GM23338 (cell line): ENCODE data around the gene ITGA1. TPM values are rescaled to one million over a fixed set of nuclear protein-coding genes. Genes with fewer than 3 reads are reported as not detected.

ENCODE experiments used
- ATAC-seq: fragments of 200-7000 bp; cut with Tn5 transposase; 3 replicates; pipeline ENCODE4 v1.9.1; 2020
- DNase-seq: peaks from one replicate; pipeline ENCODE4 v3.0.0-alpha.2; 2015; ENCODE audit warnings: low spot score
- H2AFZ ChIP-seq: fragments of 200-600 bp; sonication (generic); 2 replicates; pipeline ENCODE4 v1.8.0; 2016; ENCODE audit warnings: antibody characterized with exemption, mild to moderate bottlenecking, moderate library complexity
- H3F3A ChIP-seq: fragments of 200-600 bp; sonication (generic); replicated peaks from 2 replicates; pipeline ENCODE4 v1.8.0; 2017; ENCODE audit warnings: antibody characterized with exemption, mixed run types, low read depth
- H3K27ac ChIP-seq: fragments of 200-600 bp; sonication (generic); 2 replicates; pipeline ENCODE4 v1.6.1; 2016; ENCODE audit warnings: low read depth
- H3K27me3 ChIP-seq: fragments of 200-600 bp; sonication (generic); 2 replicates; pipeline ENCODE4 v1.8.0; 2016; ENCODE audit warnings: mild to moderate bottlenecking, mixed run types, moderate library complexity; ENCODE audit not compliant: insufficient read depth
- H3K36me3 ChIP-seq: fragments of 200-600 bp; sonication (generic); 2 replicates; pipeline ENCODE4 v1.8.0; 2016; ENCODE audit warnings: mild to moderate bottlenecking; ENCODE audit not compliant: insufficient read depth
- H3K4me1 ChIP-seq: fragments of 200-600 bp; sonication (generic); 2 replicates; pipeline ENCODE4 v1.8.0; 2016; ENCODE audit warnings: mild to moderate bottlenecking, moderate library complexity; ENCODE audit not compliant: insufficient read depth
- H3K4me2 ChIP-seq: fragments of 200-600 bp; sonication (generic); 2 replicates; pipeline ENCODE4 v1.7.1; 2017; ENCODE audit warnings: mixed run types
- H3K4me3 ChIP-seq: fragments of 200-600 bp; sonication (generic); 2 replicates; pipeline ENCODE4 v1.6.1; 2016; ENCODE audit warnings: mixed run types
- H3K79me2 ChIP-seq: fragments of 200-600 bp; sonication (generic); replicated peaks from 2 replicates; pipeline ENCODE4 v1.8.0; 2017; ENCODE audit warnings: mild to moderate bottlenecking; ENCODE audit not compliant: insufficient read depth
- H3K9me2 ChIP-seq: fragments of 200-600 bp; sonication (generic); 2 replicates; pipeline ENCODE4 v1.8.0; 2017; ENCODE audit not compliant: insufficient read depth
- H4K20me1 ChIP-seq: fragments of 200-600 bp; sonication (generic); replicated peaks from 2 replicates; pipeline ENCODE4 v1.8.0; 2017; ENCODE audit warnings: mild to moderate bottlenecking; ENCODE audit not compliant: insufficient read depth
- H3K27ac Mint-ChIP-seq: 2 replicates; pipeline ENCODE4 v1.8.0; 2020; ENCODE audit warnings: inconsistent platforms, mild to moderate bottlenecking, moderate library complexity, mixed read lengths
- H3K27me3 Mint-ChIP-seq: 3 replicates; pipeline ENCODE4 v1.8.0; 2022; ENCODE audit warnings: low read depth, mild to moderate bottlenecking, moderate library complexity, mixed read lengths, inconsistent platforms; ENCODE audit not compliant: insufficient read depth, poor library complexity
- H3K36me3 Mint-ChIP-seq: 3 replicates; pipeline ENCODE4 v1.8.0; 2021; ENCODE audit warnings: low read depth, mild to moderate bottlenecking, inconsistent platforms, moderate library complexity, mixed read lengths
- H3K4me1 Mint-ChIP-seq: 3 replicates; pipeline ENCODE4 v1.8.0; 2020; ENCODE audit warnings: mild to moderate bottlenecking, inconsistent platforms, mixed read lengths
- H3K4me3 Mint-ChIP-seq: 3 replicates; pipeline ENCODE4 v1.8.0; 2021; ENCODE audit warnings: moderate library complexity, mild to moderate bottlenecking, inconsistent platforms, mixed read lengths
- H3K9me3 Mint-ChIP-seq: 3 replicates; pipeline ENCODE4 v1.8.0; 2020; ENCODE audit warnings: moderate library complexity, mild to moderate bottlenecking, inconsistent platforms, mixed read lengths
- EZH2 ChIP-seq: fragments of 200-600 bp; sonication (generic); IDR thresholded peaks from one replicate; pipeline ENCODE4 v1.8.0; 2017; ENCODE audit warnings: antibody characterized with exemption, mild to moderate bottlenecking, low read depth; ENCODE audit not compliant: unreplicated experiment
- EZH2phosphoT487 ChIP-seq: fragments of 200-600 bp; sonication (generic); IDR thresholded peaks from one replicate; pipeline ENCODE4 v1.8.1; 2018; ENCODE audit warnings: antibody characterized with exemption; ENCODE audit not compliant: unreplicated experiment
- JUNB ChIP-seq: IDR thresholded peaks from one replicate; pipeline ENCODE4 v1.6.1; 2016; ENCODE audit warnings: antibody characterized with exemption; ENCODE audit not compliant: unreplicated experiment
- NANOG ChIP-seq: IDR thresholded peaks from 2 replicates; pipeline ENCODE4 v1.6.1; 2016; ENCODE audit warnings: antibody characterized with exemption, borderline replicate concordance
- POLR2AphosphoS5 ChIP-seq: IDR thresholded peaks from 2 replicates; pipeline ENCODE4 v1.6.1; 2016; ENCODE audit warnings: antibody characterized with exemption, low read depth
- STAT1 ChIP-seq: IDR thresholded peaks from one replicate; pipeline ENCODE4 v1.6.1; 2016; ENCODE audit warnings: antibody characterized with exemption; ENCODE audit not compliant: unreplicated experiment
- ZNF114 ChIP-seq: fragments of 250-450 bp; sonication (Bioruptor Pico); IDR thresholded peaks from 2 replicates; pipeline ENCODE4 v1.5.0; 2020; ENCODE audit warnings: mild to moderate bottlenecking, moderate library complexity
- ZNF331 ChIP-seq: fragments of 250-450 bp; sonication (Bioruptor Pico); IDR thresholded peaks from 2 replicates; pipeline ENCODE4 v1.5.0; 2020; ENCODE audit warnings: low read depth, mild to moderate bottlenecking, moderate library complexity
- polyA plus RNA-seq: library from polyadenylated mRNA; unstranded; fragments of >200 nt; fragmentation: Nextera tagmentation; extraction: Ambion mirVana; gene quantifications from 2 replicates; pipeline ENCODE4 v1.2.1, GENCODE V29; 2016
- total RNA-seq: library from RNA; depleted of rRNA; stranded (reverse); fragments of >200 nt; shearing (Covaris generic); gene quantifications from 2 replicates; pipeline ENCODE4 v1.2.3, GENCODE V29; 2014
- TF ChIP-seq, protein P1 (sequence below), 2 experiments: fragments of 200-600 bp in 1 of 2; sonication (generic) in 1 of 2; conservative IDR thresholded peaks; 2 replicates each; pipeline versions ENCODE4 v1.5.1 to v1.6.1; 2016 to 2017; ENCODE audit warnings: antibody characterized with exemption in 2 of 2, low read depth in 2 of 2, mild to moderate bottlenecking in 2 of 2, moderate library complexity in 1 of 2
- TF ChIP-seq, protein P2 (sequence below): IDR thresholded peaks from 2 replicates; pipeline ENCODE4 v1.6.1; 2016; ENCODE audit warnings: antibody characterized with exemption
- TF ChIP-seq, protein P3 (sequence below): IDR thresholded peaks from one replicate; pipeline ENCODE4 v1.6.1; 2018; ENCODE audit warnings: antibody characterized with exemption; ENCODE audit not compliant: unreplicated experiment

Gene ITGA1
- total and polyA plus RNA-seq, 2 experiments from 2014 or later = 1.8 to 4.9 TPM

DNA sequence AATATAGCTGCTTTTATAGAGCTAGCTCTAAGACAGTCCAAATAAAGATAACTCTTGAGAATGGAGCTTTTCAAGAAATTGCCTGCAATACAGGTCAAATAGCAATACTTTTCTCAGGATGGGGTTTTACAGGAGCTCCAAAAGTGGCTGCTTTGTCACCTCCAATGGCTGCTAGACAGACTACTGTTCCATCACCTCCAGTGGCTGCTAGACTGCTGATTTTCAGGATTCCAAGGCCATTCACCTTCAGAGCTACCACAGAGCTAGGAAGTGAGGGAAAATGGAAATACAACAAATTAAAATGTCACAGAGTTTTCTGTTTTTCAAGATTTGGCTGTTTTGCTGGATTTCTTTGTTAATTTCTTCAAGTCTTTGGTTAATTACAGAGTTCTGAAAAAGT is 8.5 kb upstream of the ITGA1 start (continued):
- TF ChIP-seq, protein P1, sequence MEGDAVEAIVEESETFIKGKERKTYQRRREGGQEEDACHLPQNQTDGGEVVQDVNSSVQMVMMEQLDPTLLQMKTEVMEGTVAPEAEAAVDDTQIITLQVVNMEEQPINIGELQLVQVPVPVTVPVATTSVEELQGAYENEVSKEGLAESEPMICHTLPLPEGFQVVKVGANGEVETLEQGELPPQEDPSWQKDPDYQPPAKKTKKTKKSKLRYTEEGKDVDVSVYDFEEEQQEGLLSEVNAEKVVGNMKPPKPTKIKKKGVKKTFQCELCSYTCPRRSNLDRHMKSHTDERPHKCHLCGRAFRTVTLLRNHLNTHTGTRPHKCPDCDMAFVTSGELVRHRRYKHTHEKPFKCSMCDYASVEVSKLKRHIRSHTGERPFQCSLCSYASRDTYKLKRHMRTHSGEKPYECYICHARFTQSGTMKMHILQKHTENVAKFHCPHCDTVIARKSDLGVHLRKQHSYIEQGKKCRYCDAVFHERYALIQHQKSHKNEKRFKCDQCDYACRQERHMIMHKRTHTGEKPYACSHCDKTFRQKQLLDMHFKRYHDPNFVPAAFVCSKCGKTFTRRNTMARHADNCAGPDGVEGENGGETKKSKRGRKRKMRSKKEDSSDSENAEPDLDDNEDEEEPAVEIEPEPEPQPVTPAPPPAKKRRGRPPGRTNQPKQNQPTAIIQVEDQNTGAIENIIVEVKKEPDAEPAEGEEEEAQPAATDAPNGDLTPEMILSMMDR (conservative IDR thresholded peaks at IDR 0.05; ENCODE audit: low read depth in 2 of 2) = no peak
- TF ChIP-seq NANOG = no peak

DNA sequence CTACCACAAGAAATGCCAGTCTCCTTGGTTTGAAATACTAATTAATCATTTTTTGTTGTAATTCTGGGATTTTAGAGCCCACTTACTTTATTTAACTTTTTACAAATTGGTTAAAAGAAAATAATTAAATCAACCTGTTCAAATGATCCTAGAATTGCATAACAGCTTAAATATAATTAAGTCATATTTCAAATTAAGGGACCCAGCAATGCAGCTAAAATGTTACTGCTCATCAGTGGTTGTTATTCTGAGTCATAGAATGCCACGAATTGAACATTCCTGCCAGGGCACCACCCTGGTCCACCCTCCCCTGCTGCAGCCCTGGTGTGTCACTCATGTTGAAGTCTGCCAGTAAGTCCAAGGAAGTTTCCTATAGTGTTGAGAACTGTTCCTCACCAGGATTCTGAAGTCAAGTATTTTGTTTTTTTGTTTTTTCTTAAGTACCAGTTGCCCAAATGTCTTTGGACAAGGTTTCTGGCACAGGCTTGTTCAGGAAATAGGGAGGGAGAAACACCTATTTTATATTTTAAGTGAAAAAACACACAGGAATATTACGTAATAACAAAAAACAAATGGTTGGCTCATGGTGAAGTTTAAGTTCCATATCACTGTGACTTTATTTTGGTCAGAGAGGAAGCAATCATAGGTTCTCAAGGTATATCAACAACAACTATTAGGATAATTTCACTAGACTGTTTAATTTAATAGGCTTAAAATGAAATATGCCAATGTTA is 4.3 kb upstream of the ITGA1 start:
- H4K20me1 ChIP-seq = no peaks in the 10 kb centered on the region
- no peak overlapping the region for H3K4me2 ChIP-seq
- Mint-ChIP-seq H3K4me1 (peaks cover 5% of the 10 kb centered on the region; the same call in 2 of the 3 replicates), H3K36me3 (no peaks in the 10 kb centered on the region), H3K4me3 (no peak overlapping the region), H3K27ac (no peak overlapping the region), H3K27me3 (peaks cover 6% of the 10 kb centered on the region), H3K9me3 (no peaks in the 10 kb centered on the region)
- no peak overlapping the region for H3K4me3 ChIP-seq
- no peak overlapping the region for H3K27ac ChIP-seq
- H3K9me2 ChIP-seq = no peaks in the 10 kb centered on the region; the same call in 1 of the 2 replicates
- H2AFZ ChIP-seq = no peak overlapping the region
- no peaks in the 10 kb centered on the region for H3K36me3 ChIP-seq
- DNase-seq (no peak), ATAC-seq (no peak)
- no peaks in the 10 kb centered on the region for H3K27me3 ChIP-seq
- no peaks in the 10 kb centered on the region for H3K4me1 ChIP-seq
- 0 out of 2 replicates have a peak, but pooled peaks cover under 1% of the 10 kb centered on the region for H3F3A ChIP-seq
- H3K79me2 ChIP-seq = no peaks in the 10 kb centered on the region
- TF ChIP-seq NANOG (no peak), ZNF331 (CRISPR knock-in tag) (no peak), EZH2 (no peak), JUNB (no peak), POLR2AphosphoS5 (no peak), STAT1 (no peak), ZNF114 (CRISPR knock-in tag) (no peak), EZH2phosphoT487 (no peak)
- TF ChIP-seq, protein P1 (conservative IDR thresholded peaks at IDR 0.05; ENCODE audit: low read depth in 2 of 2) = no peak
- TF ChIP-seq, protein P2, sequence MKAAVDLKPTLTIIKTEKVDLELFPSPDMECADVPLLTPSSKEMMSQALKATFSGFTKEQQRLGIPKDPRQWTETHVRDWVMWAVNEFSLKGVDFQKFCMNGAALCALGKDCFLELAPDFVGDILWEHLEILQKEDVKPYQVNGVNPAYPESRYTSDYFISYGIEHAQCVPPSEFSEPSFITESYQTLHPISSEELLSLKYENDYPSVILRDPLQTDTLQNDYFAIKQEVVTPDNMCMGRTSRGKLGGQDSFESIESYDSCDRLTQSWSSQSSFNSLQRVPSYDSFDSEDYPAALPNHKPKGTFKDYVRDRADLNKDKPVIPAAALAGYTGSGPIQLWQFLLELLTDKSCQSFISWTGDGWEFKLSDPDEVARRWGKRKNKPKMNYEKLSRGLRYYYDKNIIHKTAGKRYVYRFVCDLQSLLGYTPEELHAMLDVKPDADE = no peak
- TF ChIP-seq, protein P3, sequence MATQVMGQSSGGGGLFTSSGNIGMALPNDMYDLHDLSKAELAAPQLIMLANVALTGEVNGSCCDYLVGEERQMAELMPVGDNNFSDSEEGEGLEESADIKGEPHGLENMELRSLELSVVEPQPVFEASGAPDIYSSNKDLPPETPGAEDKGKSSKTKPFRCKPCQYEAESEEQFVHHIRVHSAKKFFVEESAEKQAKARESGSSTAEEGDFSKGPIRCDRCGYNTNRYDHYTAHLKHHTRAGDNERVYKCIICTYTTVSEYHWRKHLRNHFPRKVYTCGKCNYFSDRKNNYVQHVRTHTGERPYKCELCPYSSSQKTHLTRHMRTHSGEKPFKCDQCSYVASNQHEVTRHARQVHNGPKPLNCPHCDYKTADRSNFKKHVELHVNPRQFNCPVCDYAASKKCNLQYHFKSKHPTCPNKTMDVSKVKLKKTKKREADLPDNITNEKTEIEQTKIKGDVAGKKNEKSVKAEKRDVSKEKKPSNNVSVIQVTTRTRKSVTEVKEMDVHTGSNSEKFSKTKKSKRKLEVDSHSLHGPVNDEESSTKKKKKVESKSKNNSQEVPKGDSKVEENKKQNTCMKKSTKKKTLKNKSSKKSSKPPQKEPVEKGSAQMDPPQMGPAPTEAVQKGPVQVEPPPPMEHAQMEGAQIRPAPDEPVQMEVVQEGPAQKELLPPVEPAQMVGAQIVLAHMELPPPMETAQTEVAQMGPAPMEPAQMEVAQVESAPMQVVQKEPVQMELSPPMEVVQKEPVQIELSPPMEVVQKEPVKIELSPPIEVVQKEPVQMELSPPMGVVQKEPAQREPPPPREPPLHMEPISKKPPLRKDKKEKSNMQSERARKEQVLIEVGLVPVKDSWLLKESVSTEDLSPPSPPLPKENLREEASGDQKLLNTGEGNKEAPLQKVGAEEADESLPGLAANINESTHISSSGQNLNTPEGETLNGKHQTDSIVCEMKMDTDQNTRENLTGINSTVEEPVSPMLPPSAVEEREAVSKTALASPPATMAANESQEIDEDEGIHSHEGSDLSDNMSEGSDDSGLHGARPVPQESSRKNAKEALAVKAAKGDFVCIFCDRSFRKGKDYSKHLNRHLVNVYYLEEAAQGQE = no peak
